HepG2 (cell line): ENCODE measurements around the gene ZNF574. TPM values are rescaled to one million over a fixed set of nuclear protein-coding genes. Genes with fewer than 3 reads are reported as not detected.
A peak's percentile ranks its signal among the peaks of the same experiment; 100 is the strongest.

ENCODE experiments used
- FOXP1 ChIP-seq, 2 experiments: fragments of 450-650 bp in 1 of 2; IDR thresholded peaks; 2 replicates each; pipeline ENCODE4 v1.6.1; 2017 to 2018; ENCODE audit warnings: antibody characterized with exemption in 1 of 2
- GATA4 ChIP-seq: sonication (generic); IDR thresholded peaks from 2 replicates; pipeline ENCODE4 v1.6.1; 2016; ENCODE audit warnings: antibody characterized with exemption, low read depth, borderline replicate concordance
- GATAD1 ChIP-seq: IDR thresholded peaks from 2 replicates; pipeline ENCODE4 v1.6.1; 2016; ENCODE audit warnings: missing genetic modification reagents, missing compliant biosample characterization
- HMG20B ChIP-seq: conservative IDR thresholded peaks from 2 replicates; pipeline ENCODE4 v1.6.1; 2016; ENCODE audit warnings: missing genetic modification reagents, missing compliant biosample characterization
- KMT2A ChIP-seq: sonication (generic); formaldehyde crosslinking; IDR thresholded peaks from 2 replicates; pipeline ENCODE4 v1.4.0; 2020; ENCODE audit warnings: missing genetic modification reagents
- NFIC ChIP-seq: IDR thresholded peaks from 2 replicates; pipeline ENCODE4 v1.6.1; 2012; ENCODE audit warnings: mild to moderate bottlenecking, low read length, inconsistent platforms
- PRPF4 ChIP-seq: fragments of 200-400 bp; formaldehyde crosslinking; IDR thresholded peaks from 2 replicates; pipeline ENCODE4 v1.6.1; 2016; ENCODE audit warnings: low read length, low read depth; ENCODE audit not compliant: poor library complexity, severe bottlenecking
- RFX5 ChIP-seq: IDR thresholded peaks from 2 replicates; pipeline ENCODE4 v1.6.1; 2011; ENCODE audit warnings: low read depth, low read length, improper control_type of control experiment
- TCF12 ChIP-seq, 2 experiments: fragments of 450-650 bp in 1 of 2; sonication (generic) in 1 of 2; formaldehyde crosslinking in 1 of 2; IDR thresholded peaks; 2 replicates each; pipeline versions ENCODE4 v1.6.1 to v1.8.0; 2017 to 2022; ENCODE audit warnings: antibody characterized with exemption in 1 of 2, mild to moderate bottlenecking in 1 of 2, missing genetic modification reagents in 1 of 2, moderate library complexity in 1 of 2
- ZNF121 ChIP-seq: sonication (generic); formaldehyde crosslinking; IDR thresholded peaks from 2 replicates; pipeline ENCODE4 v1.5.0; 2020; ENCODE audit warnings: mild to moderate bottlenecking, missing genetic modification reagents
- ZNF34 ChIP-seq: sonication (generic); formaldehyde crosslinking; IDR thresholded peaks from 2 replicates; pipeline ENCODE4 v1.4.0; 2020; ENCODE audit warnings: mild to moderate bottlenecking, missing genetic modification reagents, borderline replicate concordance
- ZNF614 ChIP-seq: IDR thresholded peaks from 2 replicates; pipeline ENCODE4 v1.6.1; 2018; ENCODE audit warnings: missing biosample characterization, missing genetic modification reagents, inconsistent platforms, borderline replicate concordance
- ZNF746 ChIP-seq: sonication (generic); formaldehyde crosslinking; IDR thresholded peaks from 2 replicates; pipeline ENCODE4 v1.8.0; 2022; ENCODE audit warnings: mild to moderate bottlenecking, missing genetic modification reagents
- ZNF790 ChIP-seq: sonication (generic); formaldehyde crosslinking; IDR thresholded peaks from 2 replicates; pipeline ENCODE4 v1.8.0; 2022; ENCODE audit warnings: missing genetic modification reagents, mild to moderate bottlenecking, borderline replicate concordance
- polyA plus RNA-seq, 8 experiments: library from polyadenylated mRNA; depleted of rRNA in 3 of 8; stranded (reverse) in 7 of 8; unstranded in 1 of 8; fragments of >200 nt; fragmentation: Illumina TruSeq in 4 of 8; extraction: Trizol in 4 of 8; gene quantifications; 2 replicates each; pipeline versions ENCODE4 v1.2.1 to v1.2.3, GENCODE V29; 2011 to 2016; ENCODE audit warnings: low read depth in 4 of 8, missing spikeins in 1 of 8, mixed read lengths in 1 of 8; ENCODE audit not compliant: insufficient read depth in 1 of 8
- total RNA-seq, 5 experiments: library from RNA; depleted of rRNA; stranded (reverse); fragments of >200 nt; fragmentation: Illumina TruSeq; extraction: Trizol; gene quantifications; 2 replicates each; pipeline ENCODE4 v1.2.3, GENCODE V29; 2016; ENCODE audit warnings: low read depth in 1 of 5
- TF ChIP-seq, protein P1 (sequence below): sonication (generic); formaldehyde crosslinking; IDR thresholded peaks from 2 replicates; pipeline ENCODE4 v1.4.0; 2020; ENCODE audit warnings: missing genetic modification reagents, low read depth, mild to moderate bottlenecking, borderline replicate concordance
- TF ChIP-seq, protein P2 (sequence below): sonication (generic); formaldehyde crosslinking; IDR thresholded peaks from 2 replicates; pipeline ENCODE4 v1.9.0; 2021; ENCODE audit warnings: missing genetic modification reagents, borderline replicate concordance
- TF ChIP-seq, protein P3 (sequence below): sonication (generic); IDR thresholded peaks from 2 replicates; pipeline ENCODE4 v1.6.1; 2016; ENCODE audit warnings: low read depth, borderline replicate concordance
- TF ChIP-seq, protein P4 (sequence below): sonication (generic); formaldehyde crosslinking; IDR thresholded peaks from 2 replicates; pipeline ENCODE4 v1.5.1; 2020; ENCODE audit warnings: mild to moderate bottlenecking, missing genetic modification reagents, borderline replicate concordance

The ZNF574 gene
- total and polyA plus RNA-seq, 2 of the 13 experiments (the other 11 are each of a cell fraction or from before 2014, with no cell fraction given): 7.7 to 7.9 TPM

GRCh38 chr19:42075616-42076379 is at the start of gene ZNF574 (continued):
- TF ChIP-seq ZNF614 (CRISPR knock-in tag): no peak
- TF ChIP-seq, protein P1, sequence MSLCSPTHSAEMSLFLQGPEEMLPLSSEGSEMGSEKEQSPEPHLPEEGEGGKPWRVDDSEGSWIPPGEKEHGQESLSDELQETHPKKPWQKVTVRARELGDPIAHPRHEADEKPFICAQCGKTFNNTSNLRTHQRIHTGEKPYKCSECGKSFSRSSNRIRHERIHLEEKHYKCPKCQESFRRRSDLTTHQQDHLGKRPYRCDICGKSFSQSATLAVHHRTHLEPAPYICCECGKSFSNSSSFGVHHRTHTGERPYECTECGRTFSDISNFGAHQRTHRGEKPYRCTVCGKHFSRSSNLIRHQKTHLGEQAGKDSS: no peak
- TF ChIP-seq TCF12 (IDR thresholded peaks at IDR 0.05): no peak
- TF ChIP-seq TCF12 (CRISPR knock-in tag; IDR thresholded peaks at IDR 0.05): no peak
- TF ChIP-seq GATA4: no peak
- TF ChIP-seq RFX5: peak; percentile 73
- no peak; the same call in 1 of the 2 replicates for TF ChIP-seq ZNF790 (CRISPR knock-in tag)
- no peak; the same call in 1 of the 2 replicates for TF ChIP-seq ZNF746
- TF ChIP-seq FOXP1 (IDR thresholded peaks at IDR 0.05): no peak
- no peak for TF ChIP-seq FOXP1 (CRISPR knock-in tag; IDR thresholded peaks at IDR 0.05)
- peak; percentile 80 for TF ChIP-seq ZNF34 (CRISPR knock-in tag)
- peak; percentile 75 for TF ChIP-seq GATAD1
- no peak for TF ChIP-seq ZNF121 (CRISPR knock-in tag)
- TF ChIP-seq PRPF4: no peak
- no peak for TF ChIP-seq KMT2A (CRISPR knock-in tag)
- TF ChIP-seq NFIC: no peak
- TF ChIP-seq, protein P2, sequence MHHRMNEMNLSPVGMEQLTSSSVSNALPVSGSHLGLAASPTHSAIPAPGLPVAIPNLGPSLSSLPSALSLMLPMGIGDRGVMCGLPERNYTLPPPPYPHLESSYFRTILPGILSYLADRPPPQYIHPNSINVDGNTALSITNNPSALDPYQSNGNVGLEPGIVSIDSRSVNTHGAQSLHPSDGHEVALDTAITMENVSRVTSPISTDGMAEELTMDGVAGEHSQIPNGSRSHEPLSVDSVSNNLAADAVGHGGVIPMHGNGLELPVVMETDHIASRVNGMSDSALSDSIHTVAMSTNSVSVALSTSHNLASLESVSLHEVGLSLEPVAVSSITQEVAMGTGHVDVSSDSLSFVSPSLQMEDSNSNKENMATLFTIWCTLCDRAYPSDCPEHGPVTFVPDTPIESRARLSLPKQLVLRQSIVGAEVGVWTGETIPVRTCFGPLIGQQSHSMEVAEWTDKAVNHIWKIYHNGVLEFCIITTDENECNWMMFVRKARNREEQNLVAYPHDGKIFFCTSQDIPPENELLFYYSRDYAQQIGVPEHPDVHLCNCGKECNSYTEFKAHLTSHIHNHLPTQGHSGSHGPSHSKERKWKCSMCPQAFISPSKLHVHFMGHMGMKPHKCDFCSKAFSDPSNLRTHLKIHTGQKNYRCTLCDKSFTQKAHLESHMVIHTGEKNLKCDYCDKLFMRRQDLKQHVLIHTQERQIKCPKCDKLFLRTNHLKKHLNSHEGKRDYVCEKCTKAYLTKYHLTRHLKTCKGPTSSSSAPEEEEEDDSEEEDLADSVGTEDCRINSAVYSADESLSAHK (CRISPR knock-in tag): no peak
- TF ChIP-seq, protein P3, sequence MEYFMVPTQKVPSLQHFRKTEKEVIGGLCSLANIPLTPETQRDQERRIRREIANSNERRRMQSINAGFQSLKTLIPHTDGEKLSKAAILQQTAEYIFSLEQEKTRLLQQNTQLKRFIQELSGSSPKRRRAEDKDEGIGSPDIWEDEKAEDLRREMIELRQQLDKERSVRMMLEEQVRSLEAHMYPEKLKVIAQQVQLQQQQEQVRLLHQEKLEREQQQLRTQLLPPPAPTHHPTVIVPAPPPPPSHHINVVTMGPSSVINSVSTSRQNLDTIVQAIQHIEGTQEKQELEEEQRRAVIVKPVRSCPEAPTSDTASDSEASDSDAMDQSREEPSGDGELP: no peak
- TF ChIP-seq HMG20B (CRISPR knock-in tag): no peak
- TF ChIP-seq, protein P4, sequence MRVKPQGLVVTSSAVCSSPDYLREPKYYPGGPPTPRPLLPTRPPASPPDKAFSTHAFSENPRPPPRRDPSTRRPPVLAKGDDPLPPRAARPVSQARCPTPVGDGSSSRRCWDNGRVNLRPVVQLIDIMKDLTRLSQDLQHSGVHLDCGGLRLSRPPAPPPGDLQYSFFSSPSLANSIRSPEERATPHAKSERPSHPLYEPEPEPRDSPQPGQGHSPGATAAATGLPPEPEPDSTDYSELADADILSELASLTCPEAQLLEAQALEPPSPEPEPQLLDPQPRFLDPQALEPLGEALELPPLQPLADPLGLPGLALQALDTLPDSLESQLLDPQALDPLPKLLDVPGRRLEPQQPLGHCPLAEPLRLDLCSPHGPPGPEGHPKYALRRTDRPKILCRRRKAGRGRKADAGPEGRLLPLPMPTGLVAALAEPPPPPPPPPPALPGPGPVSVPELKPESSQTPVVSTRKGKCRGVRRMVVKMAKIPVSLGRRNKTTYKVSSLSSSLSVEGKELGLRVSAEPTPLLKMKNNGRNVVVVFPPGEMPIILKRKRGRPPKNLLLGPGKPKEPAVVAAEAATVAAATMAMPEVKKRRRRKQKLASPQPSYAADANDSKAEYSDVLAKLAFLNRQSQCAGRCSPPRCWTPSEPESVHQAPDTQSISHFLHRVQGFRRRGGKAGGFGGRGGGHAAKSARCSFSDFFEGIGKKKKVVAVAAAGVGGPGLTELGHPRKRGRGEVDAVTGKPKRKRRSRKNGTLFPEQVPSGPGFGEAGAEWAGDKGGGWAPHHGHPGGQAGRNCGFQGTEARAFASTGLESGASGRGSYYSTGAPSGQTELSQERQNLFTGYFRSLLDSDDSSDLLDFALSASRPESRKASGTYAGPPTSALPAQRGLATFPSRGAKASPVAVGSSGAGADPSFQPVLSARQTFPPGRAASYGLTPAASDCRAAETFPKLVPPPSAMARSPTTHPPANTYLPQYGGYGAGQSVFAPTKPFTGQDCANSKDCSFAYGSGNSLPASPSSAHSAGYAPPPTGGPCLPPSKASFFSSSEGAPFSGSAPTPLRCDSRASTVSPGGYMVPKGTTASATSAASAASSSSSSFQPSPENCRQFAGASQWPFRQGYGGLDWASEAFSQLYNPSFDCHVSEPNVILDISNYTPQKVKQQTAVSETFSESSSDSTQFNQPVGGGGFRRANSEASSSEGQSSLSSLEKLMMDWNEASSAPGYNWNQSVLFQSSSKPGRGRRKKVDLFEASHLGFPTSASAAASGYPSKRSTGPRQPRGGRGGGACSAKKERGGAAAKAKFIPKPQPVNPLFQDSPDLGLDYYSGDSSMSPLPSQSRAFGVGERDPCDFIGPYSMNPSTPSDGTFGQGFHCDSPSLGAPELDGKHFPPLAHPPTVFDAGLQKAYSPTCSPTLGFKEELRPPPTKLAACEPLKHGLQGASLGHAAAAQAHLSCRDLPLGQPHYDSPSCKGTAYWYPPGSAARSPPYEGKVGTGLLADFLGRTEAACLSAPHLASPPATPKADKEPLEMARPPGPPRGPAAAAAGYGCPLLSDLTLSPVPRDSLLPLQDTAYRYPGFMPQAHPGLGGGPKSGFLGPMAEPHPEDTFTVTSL (CRISPR knock-in tag): no peak
